Epithelial cell of proximal tubule (primary cell): Measurements from ENCODE around the gene SECTM1. TPM values are rescaled to one million over a fixed set of nuclear protein-coding genes. Genes with fewer than 3 reads are reported as not detected.

Experiments used
- DNase-seq: peaks from one replicate; pipeline ENCODE4 v3.0.0-alpha.2; 2011; ENCODE audit warnings: low read depth
- H3K4me3 ChIP-seq: 2 replicates; pipeline ENCODE4 v1.5.1; 2011; ENCODE audit warnings: low read depth, mild to moderate bottlenecking, low read length
- total RNA-seq: library from RNA; depleted of rRNA; stranded (reverse); fragments of >200 nt; gene quantifications from 2 replicates; pipeline ENCODE4 v1.2.3, GENCODE V29; 2015
- TF ChIP-seq, protein P1 (sequence below): conservative IDR thresholded peaks from 2 replicates; pipeline ENCODE4 v1.5.1; 2012; ENCODE audit warnings: low read depth, mild to moderate bottlenecking, low read length

Gene SECTM1
- total RNA-seq, 1 donor from 2014 or later = 0.75 TPM

- DNase-seq = no peak
- peak within 1 kb of the TSS; percentile 89 for H3K4me3 ChIP-seq
- TF ChIP-seq, protein P1, sequence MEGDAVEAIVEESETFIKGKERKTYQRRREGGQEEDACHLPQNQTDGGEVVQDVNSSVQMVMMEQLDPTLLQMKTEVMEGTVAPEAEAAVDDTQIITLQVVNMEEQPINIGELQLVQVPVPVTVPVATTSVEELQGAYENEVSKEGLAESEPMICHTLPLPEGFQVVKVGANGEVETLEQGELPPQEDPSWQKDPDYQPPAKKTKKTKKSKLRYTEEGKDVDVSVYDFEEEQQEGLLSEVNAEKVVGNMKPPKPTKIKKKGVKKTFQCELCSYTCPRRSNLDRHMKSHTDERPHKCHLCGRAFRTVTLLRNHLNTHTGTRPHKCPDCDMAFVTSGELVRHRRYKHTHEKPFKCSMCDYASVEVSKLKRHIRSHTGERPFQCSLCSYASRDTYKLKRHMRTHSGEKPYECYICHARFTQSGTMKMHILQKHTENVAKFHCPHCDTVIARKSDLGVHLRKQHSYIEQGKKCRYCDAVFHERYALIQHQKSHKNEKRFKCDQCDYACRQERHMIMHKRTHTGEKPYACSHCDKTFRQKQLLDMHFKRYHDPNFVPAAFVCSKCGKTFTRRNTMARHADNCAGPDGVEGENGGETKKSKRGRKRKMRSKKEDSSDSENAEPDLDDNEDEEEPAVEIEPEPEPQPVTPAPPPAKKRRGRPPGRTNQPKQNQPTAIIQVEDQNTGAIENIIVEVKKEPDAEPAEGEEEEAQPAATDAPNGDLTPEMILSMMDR = no peak
These were observed 60.0 kb downstream of the SECTM1 start, which contains the start of gene CSNK1D for GRCh38 chr17:82273327-82274133. TSS of gene CSNK1D (minus strand) at chr17:82273700. CDS start at chr17:82273381, 319 bp downstream.

DNA sequence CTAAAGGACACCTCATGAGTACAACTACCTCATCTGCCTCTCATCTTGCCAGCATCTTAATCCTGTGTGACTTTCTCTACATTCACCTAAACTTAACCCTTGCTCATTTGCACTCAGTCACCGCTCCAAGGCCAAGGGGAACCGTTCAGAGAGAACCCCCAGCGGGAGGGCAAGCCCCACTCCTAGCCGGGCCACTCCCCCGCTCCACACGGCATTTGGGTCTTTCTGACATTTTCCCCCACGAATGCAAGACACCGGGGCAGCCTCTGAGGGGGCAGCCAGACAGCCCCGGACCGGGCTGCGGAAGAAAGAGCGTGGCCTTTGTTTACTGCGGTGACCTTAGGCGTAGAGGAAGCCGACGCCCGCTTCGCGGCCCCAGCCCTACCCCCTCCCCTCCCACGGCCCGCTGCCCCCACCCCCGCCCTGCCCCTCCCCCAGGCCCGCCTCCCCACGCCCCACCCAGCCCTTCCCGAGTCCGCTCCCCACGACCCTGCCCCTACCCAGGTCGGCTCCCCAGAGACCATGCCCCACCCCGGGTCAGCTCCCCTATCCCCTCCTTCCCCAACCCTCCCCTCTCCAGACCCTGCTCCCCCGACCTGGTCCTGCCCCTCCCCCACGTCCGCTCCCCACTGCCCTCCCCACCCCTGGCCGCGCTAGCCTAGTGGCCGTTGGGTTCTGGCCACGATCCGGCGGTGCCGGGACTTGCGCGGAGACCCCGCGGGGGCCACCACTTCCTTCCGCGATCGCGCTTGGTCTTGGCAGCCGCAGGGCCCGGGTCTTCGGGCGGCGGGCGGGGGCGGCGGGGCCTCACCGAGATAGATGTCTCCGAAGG lies 60.9 kb downstream of the SECTM1 start:
- no peak for DNase-seq
- H3K4me3 ChIP-seq = peak overlapping the region; percentile 89
- TF ChIP-seq, protein P1 = no peak

DNA sequence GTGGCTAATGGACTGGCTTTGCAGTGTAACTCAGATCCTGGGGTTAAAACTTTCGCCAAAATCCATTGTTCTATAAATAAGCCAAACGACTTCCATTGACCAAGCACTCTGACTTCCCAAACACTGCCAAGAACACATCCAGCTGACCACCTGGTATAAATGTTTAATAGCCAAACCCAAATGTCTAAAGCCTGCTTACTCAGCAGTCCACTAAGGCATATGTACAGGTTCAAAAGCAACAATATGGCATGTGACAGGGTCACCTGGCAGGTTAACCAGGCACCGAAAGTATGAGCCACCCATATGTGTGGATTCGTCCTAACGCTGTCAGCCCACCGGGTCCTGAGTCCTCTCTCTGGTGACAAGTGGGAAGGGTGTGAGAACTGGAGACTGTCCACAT lies 62.2 kb downstream of the SECTM1 start:
- TF ChIP-seq, protein P1 = no peak
- no peak for DNase-seq
- H3K4me3 ChIP-seq = peak overlapping the region; percentile 89

Other genes starting within 250 kb of the SECTM1 start
- gene FASN, start 235.5 kb downstream of the SECTM1 start, total RNA-seq = 94.7 and 224 TPM in 2 replicates
- gene CCDC57, start 120.9 kb downstream of the SECTM1 start, total RNA-seq = 10.5 and 10.8 TPM in 2 replicates
- 169 and 190 TPM in 2 replicates for gene SLC16A3, start 104.7 kb downstream of the SECTM1 start, total RNA-seq
- gene CSNK1D, start 60.1 kb downstream of the SECTM1 start, total RNA-seq = 32.0 and 54.1 TPM in 2 replicates
- not detected in 2 replicates for gene CD7, start 16.2 kb downstream of the SECTM1 start, total RNA-seq
- gene TEX19, start 25.5 kb upstream of the SECTM1 start, total RNA-seq = 0.07 TPM in 1 of 2 replicates, not detected in the other
- gene UTS2R, start 38.0 kb upstream of the SECTM1 start, total RNA-seq = not detected in 2 replicates
- gene HEXD, start 84.6 kb upstream of the SECTM1 start, total RNA-seq = 10.7 and 11.4 TPM in 2 replicates
- 29.4 and 63.9 TPM in 2 replicates for gene OGFOD3, start 84.8 kb upstream of the SECTM1 start, total RNA-seq
- gene CYBC1, start 117.0 kb upstream of the SECTM1 start, total RNA-seq = 72.1 and 78.8 TPM in 2 replicates
- gene NARF, start 125.0 kb upstream of the SECTM1 start, total RNA-seq = 45.4 and 64.4 TPM in 2 replicates
- 33.4 and 46.4 TPM in 2 replicates for gene FOXK2, start 186.0 kb upstream of the SECTM1 start, total RNA-seq